Measurements from ENCODE around the gene FAM219A.

FAM219A gene

GRCh38 chr9:34419716-34420504 lies 38.5 kb downstream of the FAM219A start:
- H3K27ac ChIP-seq (ENCODE audit: low read depth, low read length): no peak overlapping the region

GRCh38 chr9:34417734-34418133 lies 40.6 kb downstream of the FAM219A start:
- H3K9ac ChIP-seq (ENCODE audit: low read depth, low read length): no peak overlapping the region
- H3K9me3 ChIP-seq (ENCODE audit: insufficient read depth, low read depth, low read length): no peaks in the 10 kb centered on the region
- H3K4me3 ChIP-seq (ENCODE audit: low read length): no peak overlapping the region
- 91% methylated on average over 3 of the region's 3 CpGs for WGBS
- 0 out of 2 replicates have a peak, but pooled peaks cover 7% of the 10 kb centered on the region for H3K4me1 ChIP-seq (ENCODE audit: insufficient read depth, low read length)
- no peaks in the 10 kb centered on the region for H3K36me3 ChIP-seq (ENCODE audit: insufficient read depth, low read length)
- no peaks in the 10 kb centered on the region for H3K27me3 ChIP-seq (ENCODE audit: insufficient read depth, low read length)
- H3K27ac ChIP-seq (ENCODE audit: low read depth, low read length): no peak overlapping the region

More at GRCh38 chr9:34419716-34420504, 38.5 kb downstream of the FAM219A start:
- Histone ChIP-seq H3K9me3 (ENCODE audit: insufficient read depth, low read depth, low read length) (no peaks in the 10 kb centered on the region), H3K4me1 (ENCODE audit: insufficient read depth, low read length) (0 out of 2 replicates have a peak, but pooled peaks cover 7% of the 10 kb centered on the region), H3K9ac (ENCODE audit: low read depth, low read length) (no peak overlapping the region), H3K27me3 (ENCODE audit: insufficient read depth, low read length) (no peaks in the 10 kb centered on the region), H3K36me3 (ENCODE audit: insufficient read depth, low read length) (no peaks in the 10 kb centered on the region), H3K4me3 (ENCODE audit: low read length) (no peak overlapping the region)
- WGBS: 78% methylated on average over 4 of the region's 4 CpGs

- Histone ChIP-seq H3K9ac (ENCODE audit: low read depth, low read length) (no peak overlapping the region), H3K27me3 (ENCODE audit: insufficient read depth, low read length) (no peaks in the 10 kb centered on the region), H3K4me1 (ENCODE audit: insufficient read depth, low read length) (no peaks in the 10 kb centered on the region), H3K27ac (ENCODE audit: low read depth, low read length) (no peak overlapping the region), H3K9me3 (ENCODE audit: insufficient read depth, low read depth, low read length) (no peaks in the 10 kb centered on the region), H3K36me3 (ENCODE audit: insufficient read depth, low read length) (no peaks in the 10 kb centered on the region), H3K4me3 (ENCODE audit: low read length) (no peak overlapping the region)
- WGBS: 7% methylated on average over 4 of the region's 6 CpGs
Measured at GRCh38 chr9:34413231-34413852, 45.0 kb downstream of the FAM219A start.

- no peak overlapping the region for H3K9ac ChIP-seq (ENCODE audit: low read depth, low read length)
- H3K36me3 ChIP-seq (ENCODE audit: insufficient read depth, low read length): no peaks in the 10 kb centered on the region
- no peaks in the 10 kb centered on the region for H3K9me3 ChIP-seq (ENCODE audit: insufficient read depth, low read depth, low read length)
- H3K27me3 ChIP-seq (ENCODE audit: insufficient read depth, low read length): no peaks in the 10 kb centered on the region
- H3K4me3 ChIP-seq (ENCODE audit: low read length): no peak overlapping the region
- 60% methylated on average over 1 of the region's 1 CpG for WGBS
- no peak overlapping the region for H3K27ac ChIP-seq (ENCODE audit: low read depth, low read length)
- H3K4me1 ChIP-seq (ENCODE audit: insufficient read depth, low read length): no peaks in the 10 kb centered on the region
Measured at GRCh38 chr9:34412336-34412735, 46.0 kb downstream of the FAM219A start.

- Histone ChIP-seq H3K27ac (ENCODE audit: low read depth, low read length) (no peak overlapping the region), H3K9me3 (ENCODE audit: insufficient read depth, low read depth, low read length) (no peaks in the 10 kb centered on the region), H3K9ac (ENCODE audit: low read depth, low read length) (no peak overlapping the region), H3K4me1 (ENCODE audit: insufficient read depth, low read length) (no peaks in the 10 kb centered on the region), H3K4me3 (ENCODE audit: low read length) (no peak overlapping the region), H3K27me3 (ENCODE audit: insufficient read depth, low read length) (no peaks in the 10 kb centered on the region), H3K36me3 (ENCODE audit: insufficient read depth, low read length) (no peaks in the 10 kb centered on the region)
- 94% methylated on average over 2 of the region's 2 CpGs for WGBS
Measured at GRCh38 chr9:34409154-34409553, 49.2 kb downstream of the FAM219A start.

- Histone ChIP-seq H3K9me3 (ENCODE audit: insufficient read depth, low read depth, low read length) (no peaks in the 10 kb centered on the region), H3K27me3 (ENCODE audit: insufficient read depth, low read length) (no peaks in the 10 kb centered on the region), H3K4me3 (ENCODE audit: low read length) (no peak overlapping the region), H3K9ac (ENCODE audit: low read depth, low read length) (no peak overlapping the region), H3K4me1 (ENCODE audit: insufficient read depth, low read length) (no peaks in the 10 kb centered on the region), H3K27ac (ENCODE audit: low read depth, low read length) (no peak overlapping the region), H3K36me3 (ENCODE audit: insufficient read depth, low read length) (no peaks in the 10 kb centered on the region)
- WGBS: 91% methylated on average over 1 of the region's 1 CpG
Measured at GRCh38 chr9:34408173-34408572, 50.2 kb downstream of the FAM219A start.

GRCh38 chr9:34406219-34406618 lies 52.2 kb downstream of the FAM219A start:
- Histone ChIP-seq H3K36me3 (ENCODE audit: insufficient read depth, low read length) (no peaks in the 10 kb centered on the region), H3K27ac (ENCODE audit: low read depth, low read length) (no peak overlapping the region), H3K27me3 (ENCODE audit: insufficient read depth, low read length) (no peaks in the 10 kb centered on the region), H3K9me3 (ENCODE audit: insufficient read depth, low read depth, low read length) (no peaks in the 10 kb centered on the region), H3K4me3 (ENCODE audit: low read length) (no peak overlapping the region), H3K4me1 (ENCODE audit: insufficient read depth, low read length) (no peaks in the 10 kb centered on the region), H3K9ac (ENCODE audit: low read depth, low read length) (no peak overlapping the region)
- WGBS: 88% methylated on average over 1 of the region's 1 CpG

- no peak overlapping the region for H3K9ac ChIP-seq (ENCODE audit: low read depth, low read length)
- WGBS: 80% methylated on average over 7 of the region's 7 CpGs
- no peaks in the 10 kb centered on the region for H3K36me3 ChIP-seq (ENCODE audit: insufficient read depth, low read length)
- no peaks in the 10 kb centered on the region for H3K27me3 ChIP-seq (ENCODE audit: insufficient read depth, low read length)
- no peak overlapping the region for H3K4me3 ChIP-seq (ENCODE audit: low read length)
- no peak overlapping the region for H3K27ac ChIP-seq (ENCODE audit: low read depth, low read length)
- H3K9me3 ChIP-seq (ENCODE audit: insufficient read depth, low read depth, low read length): no peaks in the 10 kb centered on the region
- no peaks in the 10 kb centered on the region for H3K4me1 ChIP-seq (ENCODE audit: insufficient read depth, low read length)
Measured at GRCh38 chr9:34405719-34406118, 52.7 kb downstream of the FAM219A start.

- Histone ChIP-seq H3K27ac (ENCODE audit: low read depth, low read length) (no peak overlapping the region), H3K9me3 (ENCODE audit: insufficient read depth, low read depth, low read length) (no peaks in the 10 kb centered on the region), H3K4me1 (ENCODE audit: insufficient read depth, low read length) (no peaks in the 10 kb centered on the region), H3K36me3 (ENCODE audit: insufficient read depth, low read length) (no peaks in the 10 kb centered on the region), H3K27me3 (ENCODE audit: insufficient read depth, low read length) (no peaks in the 10 kb centered on the region), H3K9ac (ENCODE audit: low read depth, low read length) (no peak overlapping the region), H3K4me3 (ENCODE audit: low read length) (no peak overlapping the region)
Measured at GRCh38 chr9:34403554-34404380, 54.6 kb downstream of the FAM219A start.

- Histone ChIP-seq H3K9ac (ENCODE audit: low read depth, low read length) (no peak overlapping the region), H3K36me3 (ENCODE audit: insufficient read depth, low read length) (no peaks in the 10 kb centered on the region), H3K9me3 (ENCODE audit: insufficient read depth, low read depth, low read length) (no peaks in the 10 kb centered on the region), H3K27me3 (ENCODE audit: insufficient read depth, low read length) (no peaks in the 10 kb centered on the region), H3K4me3 (ENCODE audit: low read length) (no peak overlapping the region), H3K27ac (ENCODE audit: low read depth, low read length) (no peak overlapping the region), H3K4me1 (ENCODE audit: insufficient read depth, low read length) (no peaks in the 10 kb centered on the region)
- 93% methylated on average over 40 of the region's 40 CpGs for WGBS
Measured at GRCh38 chr9:34400686-34401602, 57.4 kb downstream of the FAM219A start.

Data from HUES64 (cell line).